HFFc6 (cell line): ENCODE data around the gene BLOC1S6. TPM values are rescaled to one million over a fixed set of nuclear protein-coding genes. Genes with fewer than 3 reads are reported as not detected.
A peak's percentile ranks its signal among the peaks of the same experiment; 100 is the strongest.

ENCODE experiments used
- DNase-seq: peaks from one replicate; pipeline ENCODE4 v3.0.0-alpha.2; 2018
- H3K27ac Mint-ChIP-seq: 2 replicates; pipeline ENCODE4 v1.8.0; 2020; ENCODE audit warnings: mild to moderate bottlenecking, mixed read lengths
- H3K27me3 Mint-ChIP-seq: 2 replicates; pipeline ENCODE4 v1.8.0; 2021; ENCODE audit warnings: mild to moderate bottlenecking, moderate library complexity, mixed read lengths; ENCODE audit not compliant: insufficient read depth
- H3K36me3 Mint-ChIP-seq: 2 replicates; pipeline ENCODE4 v1.8.0; 2021; ENCODE audit warnings: low read depth, mixed read lengths
- H3K4me1 Mint-ChIP-seq: 2 replicates; pipeline ENCODE4 v1.8.0; 2020; ENCODE audit warnings: low read depth, mixed read lengths
- H3K4me3 Mint-ChIP-seq: 2 replicates; pipeline ENCODE4 v1.8.0; 2020; ENCODE audit warnings: mild to moderate bottlenecking, moderate library complexity, mixed read lengths
- H3K9me3 Mint-ChIP-seq: 2 replicates; pipeline ENCODE4 v1.8.0; 2020; ENCODE audit warnings: mild to moderate bottlenecking, mixed read lengths
- total RNA-seq, 6 experiments: library from RNA; stranded (reverse); fragmentation: NEBNext Ultra II Directional; extraction: Animal tissue kit (Norgen Biotek cat#: 25700); gene quantifications; 2 replicates in 1 of 6; 3 replicates in 5 of 6; pipeline ENCODE4 v1.2.3, GENCODE V29; 2021
- TF ChIP-seq, protein P1 (sequence below): fragments of 200-600 bp; sonication (generic); IDR thresholded peaks from 2 replicates; pipeline ENCODE4 v1.5.0; 2021; ENCODE audit warnings: antibody characterized with exemption, mild to moderate bottlenecking

Gene BLOC1S6
- total RNA-seq, 6 experiments from 2014 or later = 55.2 to 67.2 (median 59.4) TPM

DNA sequence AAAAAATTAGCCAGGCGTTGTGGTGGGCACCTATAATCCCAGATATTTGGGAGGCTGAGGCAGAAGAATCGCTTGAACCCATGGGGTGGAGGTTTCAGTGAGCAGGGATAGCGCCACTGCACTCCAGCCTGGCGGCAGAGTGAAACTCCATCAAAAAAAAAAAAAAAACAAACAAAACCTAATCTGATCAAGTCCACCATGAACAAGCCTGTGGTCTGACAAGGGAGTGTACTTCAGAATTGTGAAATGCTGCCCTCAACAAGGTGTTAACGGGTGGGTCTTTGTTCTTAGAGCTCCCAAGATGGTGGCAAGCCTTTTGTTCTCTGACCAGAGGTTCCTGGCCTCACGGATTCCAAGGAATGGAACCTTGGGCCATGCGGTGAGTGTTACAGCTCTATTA is 40.4 kb upstream of the BLOC1S6 start:
- no peak overlapping the region for H3K4me3 Mint-ChIP-seq
- peaks cover 28% of the 10 kb centered on the region for H3K27me3 Mint-ChIP-seq
- H3K4me1 Mint-ChIP-seq = peaks cover 32% of the 10 kb centered on the region
- H3K9me3 Mint-ChIP-seq = no peaks in the 10 kb centered on the region
- H3K36me3 Mint-ChIP-seq = no peaks in the 10 kb centered on the region
- H3K27ac Mint-ChIP-seq = no peak overlapping the region
- TF ChIP-seq, protein P1, sequence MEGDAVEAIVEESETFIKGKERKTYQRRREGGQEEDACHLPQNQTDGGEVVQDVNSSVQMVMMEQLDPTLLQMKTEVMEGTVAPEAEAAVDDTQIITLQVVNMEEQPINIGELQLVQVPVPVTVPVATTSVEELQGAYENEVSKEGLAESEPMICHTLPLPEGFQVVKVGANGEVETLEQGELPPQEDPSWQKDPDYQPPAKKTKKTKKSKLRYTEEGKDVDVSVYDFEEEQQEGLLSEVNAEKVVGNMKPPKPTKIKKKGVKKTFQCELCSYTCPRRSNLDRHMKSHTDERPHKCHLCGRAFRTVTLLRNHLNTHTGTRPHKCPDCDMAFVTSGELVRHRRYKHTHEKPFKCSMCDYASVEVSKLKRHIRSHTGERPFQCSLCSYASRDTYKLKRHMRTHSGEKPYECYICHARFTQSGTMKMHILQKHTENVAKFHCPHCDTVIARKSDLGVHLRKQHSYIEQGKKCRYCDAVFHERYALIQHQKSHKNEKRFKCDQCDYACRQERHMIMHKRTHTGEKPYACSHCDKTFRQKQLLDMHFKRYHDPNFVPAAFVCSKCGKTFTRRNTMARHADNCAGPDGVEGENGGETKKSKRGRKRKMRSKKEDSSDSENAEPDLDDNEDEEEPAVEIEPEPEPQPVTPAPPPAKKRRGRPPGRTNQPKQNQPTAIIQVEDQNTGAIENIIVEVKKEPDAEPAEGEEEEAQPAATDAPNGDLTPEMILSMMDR = no peak
- DNase-seq = no peak

DNA sequence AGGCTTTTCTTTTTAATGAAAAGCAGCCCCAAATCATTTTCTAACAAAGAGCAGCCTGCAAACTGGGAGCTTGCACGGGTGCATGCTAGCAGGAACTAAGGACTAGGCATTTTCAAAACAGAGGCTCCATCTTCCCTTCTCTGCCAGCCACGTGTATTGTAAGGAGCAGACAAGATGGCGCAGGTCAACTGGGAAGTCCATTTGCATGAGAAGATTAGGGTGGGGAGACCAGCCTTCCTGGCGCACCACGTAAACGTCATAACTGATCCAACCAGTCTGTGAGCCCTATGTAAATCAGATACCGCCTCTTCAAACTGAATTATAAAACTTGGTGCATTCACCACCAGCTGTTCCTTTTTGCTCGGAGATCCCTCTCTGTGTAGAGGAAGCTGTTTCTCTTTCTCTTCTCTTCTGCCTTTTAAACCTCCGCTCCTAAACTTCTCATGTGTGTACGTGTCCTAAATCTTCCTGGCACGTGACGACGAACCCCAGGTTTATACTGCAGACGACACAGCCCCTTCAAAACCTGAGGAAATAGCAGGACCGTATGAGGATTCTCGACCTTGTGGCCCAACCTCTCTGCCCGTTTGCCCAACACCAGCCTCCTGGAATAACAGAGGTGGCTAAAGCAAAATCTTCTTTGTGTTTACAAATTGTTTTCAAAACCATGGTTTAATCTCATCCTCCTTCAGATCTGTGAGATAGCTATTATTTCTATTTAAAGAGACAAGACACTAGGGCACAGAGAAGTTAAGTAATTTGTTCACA is 38.2 kb upstream of the BLOC1S6 start:
- Mint-ChIP-seq H3K27ac (peak overlapping the region; percentile 73; the same call in 1 of the 2 replicates), H3K27me3 (peaks cover 34% of the 10 kb centered on the region), H3K4me3 (peak overlapping the region; percentile 82; the same call in 1 of the 2 replicates), H3K4me1 (peaks cover 35% of the 10 kb centered on the region), H3K36me3 (no peaks in the 10 kb centered on the region), H3K9me3 (no peaks in the 10 kb centered on the region)
- no peak for DNase-seq
- TF ChIP-seq, protein P1 = no peak

DNA sequence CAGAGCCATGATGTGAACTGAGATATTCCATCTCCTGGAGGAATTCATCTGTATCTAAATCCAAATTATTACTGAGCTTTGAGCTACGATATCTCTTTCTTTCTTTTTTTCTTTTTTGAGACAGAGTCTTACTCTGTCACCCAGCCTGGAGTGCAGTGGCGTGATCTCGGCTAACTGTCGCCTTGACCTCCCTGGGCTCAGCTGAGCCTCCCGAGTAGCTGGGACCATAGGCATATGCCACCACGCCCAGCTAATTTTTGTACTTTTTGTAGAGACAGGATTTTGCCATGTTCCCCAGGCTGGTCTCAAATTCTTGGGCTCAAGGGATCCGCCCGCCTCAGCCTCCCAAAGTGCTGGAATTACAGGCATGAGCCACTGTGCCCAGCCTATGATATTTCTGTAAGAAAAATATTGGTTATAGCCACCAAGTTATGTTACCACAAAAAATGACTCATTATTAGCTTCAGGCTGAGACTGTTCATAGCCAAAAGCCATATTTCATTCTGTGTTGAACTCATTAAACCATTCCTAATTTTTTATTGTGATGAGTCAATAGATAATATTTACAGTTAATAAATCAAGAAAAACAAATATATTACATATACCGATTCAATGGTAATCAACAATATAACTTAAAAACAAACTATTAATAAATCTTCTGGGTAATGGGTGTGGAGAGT is 37.5 kb upstream of the BLOC1S6 start:
- peak; percentile 83 for DNase-seq

DNA sequence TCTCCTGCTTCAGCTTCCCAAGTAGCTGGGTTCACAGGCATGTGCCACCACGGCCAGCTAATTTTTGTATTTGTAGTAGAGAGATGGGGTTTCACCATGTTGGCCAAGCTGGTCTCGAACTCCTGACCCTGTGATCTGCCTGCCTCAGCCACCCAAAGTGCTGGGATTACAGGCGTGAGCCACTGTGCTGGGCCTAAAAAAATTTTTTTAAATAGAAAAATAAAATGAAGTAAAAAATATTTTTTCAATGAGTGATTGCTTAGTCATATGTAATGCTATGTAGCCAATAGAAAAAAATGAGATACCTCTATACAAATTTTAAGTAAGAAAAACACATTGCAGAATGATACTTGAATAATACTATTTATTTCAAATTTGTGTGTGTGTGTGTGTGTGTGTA is 36.7 kb upstream of the BLOC1S6 start:
- Mint-ChIP-seq H3K4me3 (peak overlapping the region; percentile 82; the same call in 1 of the 2 replicates), H3K9me3 (no peaks in the 10 kb centered on the region), H3K36me3 (no peaks in the 10 kb centered on the region), H3K27ac (peak overlapping the region; percentile 73; the same call in 1 of the 2 replicates), H3K27me3 (peaks cover 36% of the 10 kb centered on the region), H3K4me1 (peaks cover 35% of the 10 kb centered on the region)
- DNase-seq = peak; percentile 53
- TF ChIP-seq, protein P1 = no peak

More for the DNA sequence above, 37.5 kb upstream of the BLOC1S6 start:
- Mint-ChIP-seq H3K4me1 (peaks cover 35% of the 10 kb centered on the region), H3K36me3 (no peaks in the 10 kb centered on the region), H3K27me3 (peaks cover 35% of the 10 kb centered on the region), H3K9me3 (no peaks in the 10 kb centered on the region), H3K4me3 (peak overlapping the region; percentile 82), H3K27ac (peak overlapping the region; percentile 73; the same call in 1 of the 2 replicates)
- TF ChIP-seq, protein P1 = no peak

DNA sequence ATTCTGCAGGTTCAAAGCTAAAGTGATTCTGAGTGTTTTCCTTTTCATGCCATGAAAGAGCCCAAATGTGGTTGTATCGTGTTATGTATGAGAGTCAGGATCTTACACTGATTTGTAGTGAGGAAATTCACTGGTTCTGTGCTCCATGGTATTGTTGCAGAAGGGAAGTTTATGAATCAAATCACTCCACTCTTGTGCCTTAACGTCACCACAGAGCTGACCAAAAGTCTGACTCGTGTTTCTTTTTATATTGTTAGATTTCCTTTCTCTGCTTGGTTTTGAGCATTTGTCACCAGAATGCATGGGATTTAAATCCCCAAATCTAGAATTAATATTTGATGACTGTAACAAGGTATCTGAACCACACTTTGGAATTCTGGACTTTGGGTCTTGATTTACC is 35.5 kb upstream of the BLOC1S6 start:
- no peak overlapping the region for H3K4me3 Mint-ChIP-seq
- H3K9me3 Mint-ChIP-seq = no peaks in the 10 kb centered on the region
- no peak overlapping the region for H3K27ac Mint-ChIP-seq
- peaks cover 35% of the 10 kb centered on the region for H3K4me1 Mint-ChIP-seq
- H3K27me3 Mint-ChIP-seq = peaks cover 37% of the 10 kb centered on the region
- no peak for DNase-seq
- TF ChIP-seq, protein P1 = no peak
- H3K36me3 Mint-ChIP-seq = no peaks in the 10 kb centered on the region
